Breast epithelium (tissue), 4 donors: ENCODE measurements around the gene CHI3L2. TPM values are rescaled to one million over a fixed set of nuclear protein-coding genes. Genes with fewer than 3 reads are reported as not detected.

Source experiments
- DNase-seq, 2 donors: peaks; one replicate each; pipeline ENCODE4 v3.0.0-alpha.2; 2019; ENCODE audit warnings: low spot score in 2 of 2
- H3K27ac ChIP-seq, 2 donors: fragments of 200-600 bp; sonication (generic) in 1 of 2; one replicate each; pipeline ENCODE4 v1.5.1; 2016 to 2019; ENCODE audit warnings: mild to moderate bottlenecking in 1 of 2
- H3K27me3 ChIP-seq, 2 donors: fragments of 200-600 bp; sonication (generic) in 1 of 2; one replicate each; pipeline versions ENCODE4 v1.5.1 to v1.6.0; 2017 to 2019; ENCODE audit warnings: control low read depth in 1 of 2, mild to moderate bottlenecking in 1 of 2
- H3K36me3 ChIP-seq: fragments of 200-600 bp; one replicate; pipeline ENCODE4 v1.5.1; 2019
- H3K4me1 ChIP-seq, 2 donors: fragments of 200-600 bp; sonication (generic); one replicate each; pipeline ENCODE4 v1.5.1; 2016 to 2019; ENCODE audit warnings: control low read depth in 1 of 2
- H3K4me3 ChIP-seq, 3 donors: fragments of 200-600 bp; sonication (generic); 1 replicate in 2 of 3; 2 replicates in 1 of 3; pipeline ENCODE4 v1.5.1; 2016 to 2019; ENCODE audit warnings: mild to moderate bottlenecking in 3 of 3, moderate library complexity in 2 of 3
- H3K9me3 ChIP-seq, 2 donors: fragments of 200-600 bp; sonication (generic) in 1 of 2; one replicate each; pipeline ENCODE4 v1.5.1; 2016 to 2019; ENCODE audit warnings: control low read depth in 1 of 2
- CTCF ChIP-seq, 3 donors: fragments of 450-650 bp; IDR thresholded peaks; one replicate each; pipeline ENCODE4 v1.5.1; 2016 to 2017; ENCODE audit warnings: antibody characterized with exemption in 3 of 3, mild to moderate bottlenecking in 3 of 3, moderate library complexity in 3 of 3
- POLR2A ChIP-seq: fragments of 450-650 bp; IDR thresholded peaks from one replicate; pipeline ENCODE4 v1.6.1; 2016; ENCODE audit warnings: antibody characterized with exemption, mild to moderate bottlenecking, moderate library complexity
- POLR2AphosphoS5 ChIP-seq, 3 donors: sonication (generic); formaldehyde crosslinking; IDR thresholded peaks; one replicate each; pipeline ENCODE4 v1.6.1; 2017; ENCODE audit warnings: antibody characterized with exemption in 3 of 3
- intact Hi-C: fragments of 100-400 bp; cut with DNase I; formaldehyde crosslinking; loops from one replicate; pipeline ENCODE4 v1.15.1; 2023; ENCODE audit warnings: low total_unique reads
- total RNA-seq, 3 donors: library from RNA; depleted of rRNA; stranded (reverse); fragments of >200 nt; gene quantifications; one replicate each; pipeline ENCODE4 v1.1.0, GENCODE V29; 2016

CHI3L2 gene
- total RNA-seq, 3 donors from 2014 or later = 9.5 to 22.0 (median 14.1) TPM

GRCh38 chr1:111272081-111272480, 44.6 kb downstream of the CHI3L2 start:
- intact Hi-C loops = no loop called here
- Histone ChIP-seq H3K9me3 (no peaks in the 10 kb centered on the region), H3K4me1 (no peaks in the 10 kb centered on the region), H3K27ac (no peak overlapping the region), H3K36me3 (no peaks in the 10 kb centered on the region), H3K27me3 (peaks cover 0 to 16% of the 10 kb centered on the region in 2 donors), H3K4me3 (no peak overlapping the region)
- TF ChIP-seq POLR2AphosphoS5 (IDR thresholded peaks at IDR 0.05) (no peak), CTCF (IDR thresholded peaks at IDR 0.05) (no peak), POLR2A (no peak)
- DNase-seq = no peak

GRCh38 chr1:111274653-111275052, 47.1 kb downstream of the CHI3L2 start:
- H3K27me3 ChIP-seq = peaks cover 0 to 16% of the 10 kb centered on the region in 2 donors
- TF ChIP-seq POLR2AphosphoS5 (IDR thresholded peaks at IDR 0.05) = no peak
- no peak for DNase-seq

GRCh38 chr1:111275079-111275478, 47.6 kb downstream of the CHI3L2 start:
- H3K9me3 ChIP-seq = no peaks in the 10 kb centered on the region
- intact Hi-C loops = no loop called here
- DNase-seq = peak in 1 of 2 donors; percentile 47
- no peaks in the 10 kb centered on the region for H3K36me3 ChIP-seq
- peak overlapping the region; percentile 11 to 67 for H3K27ac ChIP-seq
- TF ChIP-seq POLR2A (no peak), CTCF (IDR thresholded peaks at IDR 0.05) (no peak), POLR2AphosphoS5 (IDR thresholded peaks at IDR 0.05) (peak; percentile 20 to 47 (median 33))
- H3K4me1 ChIP-seq = no peaks in the 10 kb centered on the region
- peak overlapping the region in 1 of 3 donors; percentile 3 for H3K4me3 ChIP-seq
- peaks cover 0 to 16% of the 10 kb centered on the region in 2 donors for H3K27me3 ChIP-seq

More at GRCh38 chr1:111274653-111275052, 47.1 kb downstream of the CHI3L2 start:
- Histone ChIP-seq H3K36me3 (no peaks in the 10 kb centered on the region), H3K4me3 (peak overlapping the region in 1 of 3 donors; percentile 3), H3K9me3 (no peaks in the 10 kb centered on the region), H3K4me1 (no peaks in the 10 kb centered on the region), H3K27ac (peak overlapping the region; percentile 11 to 67)
- intact Hi-C loops = no loop called here

- no peaks in the 10 kb centered on the region for H3K9me3 ChIP-seq
- no peaks in the 10 kb centered on the region for H3K4me1 ChIP-seq
- TF ChIP-seq POLR2AphosphoS5 (IDR thresholded peaks at IDR 0.05) (no peak), POLR2A (no peak), CTCF (IDR thresholded peaks at IDR 0.05) (no peak)
- H3K4me3 ChIP-seq = no peak overlapping the region
- intact Hi-C loops = no loop called here
- peaks cover 0 to 8% of the 10 kb centered on the region in 2 donors for H3K27me3 ChIP-seq
- peak overlapping the region; percentile 56 to 67 for H3K27ac ChIP-seq
- no peaks in the 10 kb centered on the region for H3K36me3 ChIP-seq
- no peak for DNase-seq
These were observed 48.4 kb downstream of the CHI3L2 start for GRCh38 chr1:111275780-111276433.

GRCh38 chr1:111279144-111279543, 51.6 kb downstream of the CHI3L2 start:
- H3K36me3 ChIP-seq = no peaks in the 10 kb centered on the region
- TF ChIP-seq POLR2A (no peak), CTCF (IDR thresholded peaks at IDR 0.05) (no peak), POLR2AphosphoS5 (IDR thresholded peaks at IDR 0.05) (no peak)
- intact Hi-C loops = no loop called here

More at GRCh38 chr1:111279144-111279543, 51.6 kb downstream of the CHI3L2 start:
- Histone ChIP-seq H3K4me3 (no peak overlapping the region), H3K27me3 (no peaks in the 10 kb centered on the region), H3K4me1 (no peaks in the 10 kb centered on the region), H3K27ac (no peak overlapping the region), H3K9me3 (no peaks in the 10 kb centered on the region)
- DNase-seq = no peak
